ENCODE results near the gene IL21R. TPM values are rescaled to one million over a fixed set of nuclear protein-coding genes. Genes with fewer than 3 reads are reported as not detected.

The IL21R gene
- total and polyA plus RNA-seq, 2 donors (not counting 3 experiments of a cell fraction or from before 2014, with no cell fraction given), result 0.03 TPM; not detected in 1

GRCh38 chr16:27500801-27501200 is 98.8 kb downstream of the IL21R start:
- ChIA-PET POLR2A (no interaction called here), CTCF (interaction anchor here (1.8 kb wide), 1 partner anchor 15 kb away, joined by 6 read pairs; no protein-coding TSS in a partner anchor)
- FAIRE-seq (no peak), DNase-seq (ENCODE audit: low read depth, low spot score) (no peak)
- Histone ChIP-seq H3K9ac (replicated peaks; ENCODE audit: extremely low read depth, insufficient read depth, low read length) (no peak overlapping the region), H3K4me1 (ENCODE audit: control insufficient read depth, extremely low read depth, insufficient read depth, low read length) (no peaks in the 10 kb centered on the region), H3K79me2 (ENCODE audit: control insufficient read depth, insufficient read depth, low read length) (no peaks in the 10 kb centered on the region), H3K36me3 (ENCODE audit: control insufficient read depth in 2 of 2, extremely low read depth in 1 of 2, insufficient read depth in 2 of 2, low read length in 2 of 2) (peaks cover 39 to 79% of the 10 kb centered on the region in 2 experiments), H3K27me3 (ENCODE audit: control insufficient read depth in 2 of 2, insufficient read depth in 2 of 2, low read length in 2 of 2) (no peaks in the 10 kb centered on the region), H3K9me1 (replicated peaks; ENCODE audit: control insufficient read depth, extremely low read depth, insufficient read depth, low read length) (no peaks in the 10 kb centered on the region), H3K27ac (ENCODE audit: insufficient read depth, low read depth, low read length) (no peak overlapping the region), H3K9me3 (replicated peaks; ENCODE audit: control insufficient read depth, insufficient read depth, low read length) (no peaks in the 10 kb centered on the region), H3K4me2 (ENCODE audit: insufficient read depth, low read length) (no peak overlapping the region), H3K4me3 (replicated peaks in 1 of 3; ENCODE audit: insufficient read depth in 1 of 3, low read depth in 1 of 3, low read length in 3 of 3) (no peak overlapping the region), H4K20me1 (replicated peaks; ENCODE audit: control insufficient read depth, extremely low read depth, insufficient read depth, low read length) (no peaks in the 10 kb centered on the region), H2AFZ (ENCODE audit: low read depth, low read length) (no peak overlapping the region)
- intact Hi-C loops (cut with micrococcal nuclease) (no loop called here), dilution Hi-C loops (cut with MboI; ENCODE audit: extremely low pct_ligation_motif_present, low sequenced_read_pairs) (no loop called here)
- TF ChIP-seq JUN (IDR thresholded peaks at IDR 0.05; ENCODE audit: borderline replicate concordance, insufficient read depth, insufficient read length, low read depth) (no peak), CTCF (IDR thresholded peaks at IDR 0.05; ENCODE audit: extremely low read depth in 1 of 2, insufficient read depth in 1 of 2, low read depth in 1 of 2, low read length in 2 of 2) (no peak), MAX (IDR thresholded peaks at IDR 0.05; ENCODE audit: insufficient read depth, insufficient read length) (no peak), GATA2 (IDR thresholded peaks at IDR 0.05; ENCODE audit: insufficient read depth, insufficient read length, low read depth, low read length) (no peak), MYC (IDR thresholded peaks at IDR 0.05; ENCODE audit: low read depth, low read length) (no peak), POLR2AphosphoS5 (IDR thresholded peaks at IDR 0.05; ENCODE audit: insufficient read depth, low read depth, low read length) (no peak), EZH2 (IDR thresholded peaks at IDR 0.05; ENCODE audit: borderline replicate concordance, low read depth, low read length, severe bottlenecking) (no peak), FOS (IDR thresholded peaks at IDR 0.05; ENCODE audit: borderline replicate concordance, insufficient read depth, low read length) (no peak), POLR2A (IDR thresholded peaks at IDR 0.05; ENCODE audit: low read depth, low read length) (no peak)
- BruUV-seq (replicated peaks), result no TSS peak

Other genes starting within 250 kb of the IL21R start
- 8.4 and 8.9 TPM in 2 replicates for gene KDM8, start 198.6 kb upstream of the IL21R start, total RNA-seq
- gene KDM8, start 198.6 kb upstream of the IL21R start, polyA plus RNA-seq, result 5.1 TPM in 2 replicates
- 42.0 and 46.4 TPM in 2 replicates for gene NSMCE1, start 133.4 kb upstream of the IL21R start, total RNA-seq
- gene NSMCE1, start 133.4 kb upstream of the IL21R start, polyA plus RNA-seq, result 21.9 and 23.8 TPM in 2 replicates
- 139 and 150 TPM in 2 replicates for gene IL4R, start 88.2 kb upstream of the IL21R start, total RNA-seq
- 138 and 146 TPM in 2 replicates for gene IL4R, start 88.2 kb upstream of the IL21R start, polyA plus RNA-seq
- 79.3 and 86.1 TPM in 2 replicates for gene GTF3C1, start 147.7 kb downstream of the IL21R start, total RNA-seq
- 58.1 and 70.5 TPM in 2 replicates for gene GTF3C1, start 147.7 kb downstream of the IL21R start, polyA plus RNA-seq
- gene KATNIP, start 148.0 kb downstream of the IL21R start, total RNA-seq, result 26.8 and 30.7 TPM in 2 replicates
- 14.7 and 15.6 TPM in 2 replicates for gene KATNIP, start 148.0 kb downstream of the IL21R start, polyA plus RNA-seq